Measurements from ENCODE around the gene TEAD2. TPM values are rescaled to one million over a fixed set of nuclear protein-coding genes. Genes with fewer than 3 reads are reported as not detected.
A peak's percentile ranks its signal among the peaks of the same experiment; 100 is the strongest.

TEAD2 gene
- 77.7 TPM for polyA plus RNA-seq (2013, experiment 1 of 2; ENCODE audit: insufficient read length)
- 79.1 TPM for polyA plus RNA-seq (2013, experiment 2 of 2; ENCODE audit: insufficient read length)

DNA sequence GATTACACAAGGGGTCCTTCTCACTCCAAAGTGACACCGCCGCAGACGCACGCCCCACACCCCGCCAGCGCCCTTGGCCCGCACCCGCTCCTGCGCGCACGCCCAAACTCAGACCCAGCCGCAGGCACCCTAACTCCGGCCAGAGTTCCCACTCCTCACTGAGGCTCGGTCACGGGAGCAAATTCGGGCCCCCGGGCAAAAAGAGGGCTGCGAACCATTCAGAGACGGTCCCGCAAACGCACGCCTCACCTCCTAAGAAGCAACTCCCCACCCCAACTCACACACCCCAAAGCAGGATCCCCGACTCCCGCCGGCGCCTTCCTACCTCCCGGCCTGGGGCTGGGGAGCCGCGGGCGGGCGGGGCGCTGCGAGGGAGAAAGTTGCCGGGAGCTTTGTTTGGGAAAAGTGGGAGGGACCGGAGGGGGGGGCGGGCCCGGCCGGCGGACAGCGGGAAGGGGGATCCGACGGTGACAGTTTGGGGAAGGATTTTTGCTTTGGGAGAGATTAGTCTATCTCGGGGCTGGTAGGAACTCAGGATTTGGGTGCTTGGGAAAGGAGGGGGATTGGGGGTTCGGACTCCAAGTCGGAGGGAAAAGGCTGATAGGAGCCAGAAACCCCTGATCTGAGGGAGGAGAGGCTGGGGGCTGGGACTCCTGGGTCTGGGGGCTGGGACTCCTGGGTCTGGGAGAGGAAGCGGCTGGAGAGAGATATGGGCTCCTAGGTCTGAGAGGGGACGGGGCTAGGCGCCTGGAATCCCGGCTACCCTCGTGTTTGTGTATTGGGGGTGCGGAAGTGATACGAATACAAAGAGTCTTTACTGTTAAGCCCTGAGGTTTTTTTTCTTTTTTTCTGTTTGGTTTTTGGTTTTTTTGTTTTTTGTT is at the start of gene TEAD2:
Gene TEAD2, minus strand, starts transcription at position 369 of the 881 bp plus-strand sequence. CDS start 2,341 bp downstream, outside the sequence.
- DNase-seq, result peak; percentile 72

- DNase-seq, result no peak
Observed at GRCh38 chr19:49411681-49412326, 49.6 kb upstream of the TEAD2 start.

- no peak for DNase-seq
Observed at GRCh38 chr19:49409441-49410029, 47.3 kb upstream of the TEAD2 start.

DNA sequence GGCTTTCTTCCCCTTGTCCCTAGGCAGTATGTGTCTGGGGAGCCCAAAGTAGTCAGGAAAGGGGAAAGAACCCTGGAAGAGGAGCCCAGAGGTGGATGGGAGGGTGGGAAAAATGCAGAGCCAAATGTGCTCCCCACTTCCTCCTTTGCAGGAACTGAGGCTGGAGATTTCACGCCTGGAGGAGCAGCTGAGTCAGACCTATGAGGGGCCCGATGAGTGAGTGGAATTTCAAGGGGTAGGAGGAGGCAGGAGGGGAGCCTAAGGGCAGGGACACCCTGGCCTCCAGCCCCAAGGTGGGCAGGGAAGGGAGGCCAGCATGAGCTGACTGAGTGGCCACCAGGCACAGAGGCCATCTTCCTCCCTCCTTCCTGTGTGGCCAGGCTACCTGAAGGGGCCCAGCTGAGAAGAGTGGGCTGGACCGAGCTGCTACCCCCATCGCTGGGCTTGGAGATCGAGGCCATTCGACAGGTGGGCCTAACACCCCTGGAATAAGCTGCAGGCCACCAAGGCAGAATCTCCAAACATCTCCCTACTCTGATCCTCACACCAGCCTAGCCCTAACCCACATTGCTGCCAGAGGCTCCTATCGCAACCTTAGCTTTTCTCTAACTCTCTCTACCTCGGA is 46.7 kb upstream of the TEAD2 start:
- DNase-seq, result peak; percentile 9

DNA sequence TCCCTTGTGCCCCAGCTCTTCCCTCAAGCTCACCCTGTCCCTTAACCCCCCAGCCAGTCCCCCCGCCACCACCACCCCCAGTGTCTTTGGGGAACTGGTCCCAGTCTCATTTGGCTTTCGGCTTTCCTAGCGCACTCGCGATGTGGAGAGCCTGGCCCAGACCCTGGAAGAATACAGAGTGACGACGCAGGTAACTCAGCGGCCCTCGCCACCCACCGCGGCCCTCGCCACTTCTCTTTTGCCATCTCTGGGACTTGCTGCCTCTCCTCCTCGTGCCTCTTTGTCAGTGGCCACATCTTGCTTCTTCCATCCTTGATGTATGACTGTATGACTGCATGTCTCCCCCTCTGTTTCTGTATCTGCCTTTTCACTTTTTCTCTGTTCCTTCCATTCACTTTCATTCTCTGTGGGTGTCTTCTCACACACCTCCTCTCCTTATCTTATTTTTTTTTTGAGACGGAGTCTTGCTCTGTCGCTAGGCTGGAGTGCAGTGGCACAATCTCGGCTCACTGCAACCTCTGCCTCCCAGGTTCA is 45.3 kb upstream of the TEAD2 start:
- DNase-seq, result no peak

DNA sequence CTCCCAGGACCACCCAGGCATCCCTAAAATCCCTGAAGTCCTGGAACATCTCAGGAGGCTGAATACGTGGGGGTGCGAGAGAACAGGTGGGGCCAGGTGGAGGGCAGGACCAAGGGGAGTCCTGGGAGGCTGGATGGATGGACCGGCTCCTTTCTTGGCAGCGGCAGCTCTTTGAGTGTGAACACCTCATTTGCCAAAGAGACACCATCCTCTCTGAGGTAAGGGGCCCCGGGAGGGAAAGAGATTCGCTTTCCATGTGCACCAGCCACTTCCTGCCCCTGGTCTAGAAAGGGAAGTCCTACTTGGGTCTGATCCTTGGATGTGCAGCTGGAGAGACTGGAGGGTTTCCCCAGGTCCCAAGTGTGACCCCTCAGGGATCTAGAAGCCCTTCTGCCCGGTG is 44.9 kb upstream of the TEAD2 start:
- DNase-seq, result no peak

GRCh38 chr19:49403404-49404187 is 41.4 kb upstream of the TEAD2 start:
- DNase-seq, result peak; percentile 31

DNA sequence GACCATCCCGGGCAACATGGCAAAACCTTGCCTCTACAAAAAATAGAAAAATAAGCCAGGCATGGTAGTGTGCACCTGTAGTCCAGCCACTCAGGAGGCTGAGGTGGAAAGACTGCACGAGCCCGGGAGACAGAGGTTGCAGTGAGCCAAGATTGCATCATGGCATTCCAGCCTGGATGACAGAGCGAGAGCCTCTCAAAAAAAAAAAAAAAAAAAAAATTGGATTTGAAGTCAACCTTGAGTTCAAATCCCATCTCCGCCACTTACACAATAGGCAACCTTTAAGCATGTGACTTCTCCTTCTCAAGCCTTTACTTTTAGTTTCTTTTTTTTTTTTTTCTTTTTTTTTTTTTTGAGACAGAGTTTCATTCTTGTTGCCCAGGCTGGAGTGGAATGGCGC is 37.8 kb upstream of the TEAD2 start:
- peak; percentile 18 for DNase-seq

DNA sequence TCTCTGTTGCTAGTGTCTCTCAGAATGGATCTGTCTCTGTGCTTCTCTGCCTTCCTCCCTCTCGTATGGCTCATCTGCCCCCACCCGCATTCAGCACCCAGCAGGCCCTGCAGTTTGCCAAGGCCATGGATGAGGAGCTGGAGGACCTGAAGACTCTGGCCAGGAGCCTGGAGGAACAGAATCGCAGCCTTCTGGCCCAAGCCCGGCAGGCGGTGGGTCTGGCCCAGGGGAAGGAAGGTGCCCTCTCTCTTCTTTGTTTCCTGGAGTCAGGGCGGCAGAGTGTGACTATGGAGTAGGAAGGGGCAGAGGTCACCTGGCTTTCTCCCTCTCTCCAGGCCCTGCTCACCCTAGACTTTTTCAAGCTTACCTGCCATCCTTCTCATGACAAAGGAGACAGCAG is 36.7 kb upstream of the TEAD2 start:
- DNase-seq, result no peak

DNA sequence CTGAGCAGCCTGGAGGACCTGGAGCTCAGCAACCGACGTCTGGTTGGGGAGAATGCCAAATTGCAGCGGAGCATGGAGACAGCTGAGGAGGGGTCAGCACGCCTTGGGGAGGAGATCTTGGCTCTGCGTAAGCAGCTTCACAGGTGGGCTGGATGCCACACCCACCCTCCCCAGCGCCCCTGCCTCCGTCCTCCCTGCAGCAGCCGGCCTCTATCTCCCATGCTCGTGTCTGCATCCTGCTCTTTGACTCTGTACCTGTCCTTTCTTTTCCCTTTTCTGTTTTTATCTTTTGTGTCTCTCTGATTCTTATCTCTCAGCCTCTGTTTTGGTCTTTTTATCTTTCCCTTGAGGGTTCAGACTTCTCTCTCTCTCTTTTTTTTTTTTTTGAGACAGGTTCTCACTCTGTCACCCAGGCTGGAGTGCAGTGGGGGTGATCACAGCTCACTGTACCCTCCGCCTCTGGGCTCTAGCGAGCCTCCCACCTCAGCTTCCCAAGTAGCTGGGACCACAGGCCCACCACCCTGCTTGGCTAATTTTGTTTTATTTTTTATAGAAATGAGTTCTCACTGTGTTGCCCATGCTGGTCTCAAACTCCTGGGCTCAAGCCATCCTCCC is 35.9 kb upstream of the TEAD2 start:
- no peak for DNase-seq

DNA sequence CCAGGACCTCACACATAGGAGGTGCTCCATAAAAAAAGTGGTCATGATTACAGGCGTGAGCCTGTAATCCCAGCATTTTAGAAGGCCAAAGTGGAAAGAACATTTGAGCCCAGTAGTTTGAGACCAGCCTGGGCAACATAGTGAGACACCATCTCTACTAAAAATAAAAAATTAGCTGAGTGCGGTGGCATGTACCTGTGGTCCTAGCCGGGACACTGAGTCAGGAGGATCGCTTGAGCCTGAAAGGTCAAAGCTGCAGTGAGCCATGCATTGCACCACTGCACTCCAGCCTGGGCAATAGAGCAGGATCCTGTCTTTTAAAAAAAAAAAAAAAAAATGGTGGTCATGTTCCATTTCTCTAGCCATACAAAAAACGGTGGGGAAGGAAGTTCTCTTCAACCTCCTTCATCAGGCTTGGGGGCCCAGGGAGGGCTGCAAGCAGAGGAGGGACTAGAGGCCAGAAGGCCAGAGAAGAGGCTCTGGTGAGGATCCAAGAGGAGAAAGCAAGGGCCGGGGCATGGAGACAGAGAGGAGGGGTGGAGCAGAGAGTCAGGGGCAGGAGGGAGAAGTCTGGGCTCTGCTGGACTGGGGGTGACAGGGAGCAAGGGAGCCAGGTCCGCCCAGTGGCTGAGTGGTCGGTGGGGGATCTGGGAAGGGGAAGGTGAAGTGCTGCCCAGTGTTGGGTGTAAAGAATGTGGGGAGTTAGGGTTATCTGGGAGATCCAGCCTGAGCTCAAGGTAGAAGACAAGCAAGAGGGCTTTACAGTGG is 34.7 kb upstream of the TEAD2 start:
- no peak for DNase-seq

- DNase-seq, result no peak
Observed at GRCh38 chr19:49395581-49396407, 33.6 kb upstream of the TEAD2 start.

GRCh38 chr19:49393881-49394280 is 31.7 kb upstream of the TEAD2 start:
- DNase-seq, result no peak

GRCh38 chr19:49391581-49392399 is 29.6 kb upstream of the TEAD2 start:
- peak; percentile 64 for DNase-seq

- DNase-seq, result no peak
Observed at GRCh38 chr19:49390929-49391359, 28.7 kb upstream of the TEAD2 start.

DNA sequence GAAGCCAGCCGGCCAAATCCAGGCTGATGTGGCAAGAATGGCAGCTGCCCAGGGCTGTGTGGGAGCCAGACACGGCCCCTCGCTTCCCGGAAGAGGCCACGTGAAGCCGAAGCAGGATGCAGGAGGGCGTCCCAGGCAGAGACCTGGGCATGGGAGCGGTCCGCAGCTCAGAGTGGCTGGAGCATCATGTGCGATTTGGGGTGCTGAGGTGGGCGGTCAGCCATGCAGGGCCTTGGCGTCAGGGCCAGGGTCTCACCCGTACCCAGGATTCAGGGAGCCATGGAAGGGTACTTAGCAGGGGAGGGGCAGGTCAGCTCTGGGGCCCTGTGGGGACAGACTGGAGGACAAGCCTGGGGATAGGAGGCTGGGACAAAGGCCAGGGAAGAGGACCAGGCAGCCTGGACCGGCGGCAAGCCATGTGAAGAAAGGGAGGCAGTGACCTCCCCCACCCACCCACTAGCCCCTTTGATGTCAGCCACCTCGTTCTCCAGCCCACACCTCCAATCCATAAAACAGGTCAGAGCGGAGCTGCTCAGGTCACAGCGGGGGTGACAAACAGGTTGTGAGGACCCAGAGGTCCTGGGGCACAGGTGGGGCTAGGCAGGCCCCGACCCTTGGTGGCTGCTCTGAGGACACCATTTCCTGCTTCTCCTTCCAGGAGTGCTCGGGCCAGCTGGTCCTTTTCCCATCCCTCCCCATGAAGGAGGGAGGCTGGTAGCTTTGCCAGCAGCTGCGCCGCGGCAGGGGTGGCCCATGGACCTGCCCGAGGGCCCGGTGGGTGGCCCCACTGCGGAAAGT is 28.1 kb upstream of the TEAD2 start:
- DNase-seq, result no peak

DNA sequence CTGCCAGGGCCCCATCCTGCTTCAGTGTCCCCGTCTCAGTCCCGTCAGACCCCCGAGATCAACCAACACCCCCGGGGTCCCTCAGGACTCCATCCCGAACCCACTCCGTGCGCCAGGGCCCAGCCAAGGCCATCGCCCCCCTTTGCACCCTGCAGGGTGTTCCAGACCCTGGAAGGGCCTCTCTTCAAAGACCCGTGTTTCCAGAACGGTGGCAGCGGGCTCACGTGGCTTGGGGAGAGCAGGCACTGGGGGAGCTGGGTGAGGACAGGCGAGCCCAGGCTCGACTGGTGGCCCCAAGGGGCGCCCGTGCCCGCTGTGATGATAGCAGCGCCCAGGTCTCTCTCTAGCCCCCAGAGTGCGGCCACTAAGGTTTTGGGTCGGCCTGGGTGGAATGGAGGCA is 27.2 kb upstream of the TEAD2 start:
- no peak for DNase-seq

DNA sequence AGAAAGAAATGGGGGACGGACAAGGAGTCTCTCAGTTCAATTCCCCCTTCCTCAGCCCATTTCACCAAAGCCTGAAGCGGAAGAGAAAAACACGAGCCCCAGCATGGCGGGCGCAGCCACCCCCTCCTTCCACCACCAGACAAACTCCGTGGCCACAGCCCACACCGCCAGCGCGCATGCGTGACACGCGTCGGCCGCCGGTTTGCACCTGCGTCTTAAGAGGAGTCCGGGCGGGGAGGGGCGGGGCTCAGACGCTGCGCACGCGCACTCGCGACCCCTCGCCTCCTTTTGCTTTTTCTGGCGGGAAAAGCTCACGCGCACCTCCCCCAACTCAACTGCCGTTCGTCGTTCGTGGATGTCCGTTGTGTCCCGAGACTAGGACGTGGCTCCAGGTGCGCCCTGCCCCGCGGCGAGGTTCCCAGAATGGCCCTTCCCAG is 25.7 kb upstream of the TEAD2 start, which contains the start of gene KASH5:
Gene KASH5, plus strand, starts transcription at position 314 of the 437 bp plus-strand sequence. CDS start 2,635 bp downstream, outside the sequence.
- DNase-seq, result peak; percentile 36
